ENCODE results near the gene GPRIN2. TPM values are rescaled to one million over a fixed set of nuclear protein-coding genes. Genes with fewer than 3 reads are reported as not detected.
"Not testable (repeated sequence)": the region's sequence is repeated elsewhere in the genome, so short reads cannot be mapped to it uniquely, and the experiment has no call there.

The GPRIN2 gene
- total RNA-seq, 6 experiments from 2014 or later: 0.19 to 0.84 (median 0.32) TPM

DNA sequence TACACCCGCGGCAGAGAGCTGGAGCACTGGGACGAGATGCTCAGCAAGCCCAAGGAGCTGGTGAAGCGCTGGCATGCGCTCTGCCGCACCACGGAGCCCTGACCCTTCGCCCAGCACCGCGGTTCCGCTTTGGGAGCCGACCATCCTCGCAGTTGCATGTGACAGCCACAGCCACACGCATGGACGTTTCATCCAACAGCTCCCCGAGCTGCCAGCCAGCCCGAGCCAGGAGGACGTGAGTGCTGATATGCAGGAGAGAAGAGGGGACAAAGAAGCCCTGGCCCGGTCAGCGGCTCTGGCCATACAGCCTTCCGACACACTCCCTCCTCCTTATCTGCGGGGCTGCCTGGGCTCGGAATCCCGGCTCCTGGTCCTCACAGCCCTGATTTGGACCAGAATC is 31.1 kb upstream of the GPRIN2 start:
- H3K4me3 ChIP-seq; intact Hi-C loops (cut with DNase I); H3K9me3 ChIP-seq; DNase-seq; H3K27ac ChIP-seq; H3K27me3 ChIP-seq; H3K4me1 ChIP-seq; ATAC-seq; H3K36me3 ChIP-seq: not testable (repeated sequence)
- WGBS (ENCODE audit: insufficient coverage, low coverage, low lambda C conversion rate, missing lambda C conversion rate): no CpG with 5 or more reads among the region's 24 CpGs

DNA sequence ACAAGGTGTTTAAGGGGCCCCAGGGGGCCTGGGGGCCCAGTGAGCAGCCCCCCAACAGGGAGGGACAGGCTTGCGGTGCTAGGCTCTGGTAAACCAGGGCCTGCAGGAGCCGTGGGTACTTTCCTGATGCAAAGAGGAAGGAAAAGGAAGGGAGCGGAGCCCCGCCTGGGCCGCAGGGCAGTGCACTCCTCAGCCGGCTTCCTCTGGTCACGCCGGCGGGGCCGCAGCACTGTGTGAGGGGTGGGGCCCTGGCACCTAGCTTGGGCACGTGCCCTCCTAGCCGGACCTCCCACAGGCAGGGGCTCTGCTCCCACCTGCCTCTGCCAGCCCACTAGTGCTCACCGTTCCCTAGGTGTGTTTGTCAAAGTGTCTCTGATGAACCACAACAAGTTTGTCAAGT is 28.8 kb upstream of the GPRIN2 start:
- no CpG with 5 or more reads among the region's 13 CpGs for WGBS (ENCODE audit: insufficient coverage, low coverage, low lambda C conversion rate, missing lambda C conversion rate)
- peak; percentile 38 to 57 (median 44) for ATAC-seq
- H3K4me3 ChIP-seq: not testable (repeated sequence)

DNA sequence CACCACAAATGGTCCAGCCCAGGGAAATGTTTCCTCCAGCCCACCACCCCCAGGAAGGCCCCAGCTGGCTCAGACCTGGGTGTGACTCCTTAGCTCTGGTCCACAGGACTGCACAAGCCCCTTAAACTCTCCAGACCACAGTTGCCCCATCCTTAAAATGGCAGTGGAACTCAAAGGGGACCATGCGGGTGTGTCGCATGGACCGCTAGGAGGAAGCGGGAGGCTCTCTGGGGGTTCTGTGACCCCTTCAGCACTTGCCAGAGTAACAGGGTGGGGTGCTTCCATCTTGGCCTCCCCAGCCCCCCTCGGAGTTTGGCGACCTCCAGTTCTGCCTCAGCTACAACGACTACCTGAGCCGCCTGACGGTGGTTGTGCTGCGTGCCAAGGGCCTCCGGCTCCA is 27.7 kb upstream of the GPRIN2 start:
- H3K9me3 ChIP-seq; ATAC-seq; H3K36me3 ChIP-seq; H3K4me3 ChIP-seq; intact Hi-C loops (cut with DNase I); H3K4me1 ChIP-seq; DNase-seq; H3K27ac ChIP-seq; H3K27me3 ChIP-seq: not testable (repeated sequence)
- WGBS (ENCODE audit: insufficient coverage, low coverage, low lambda C conversion rate, missing lambda C conversion rate): no CpG with 5 or more reads among the region's 11 CpGs

More for the DNA sequence above, 28.8 kb upstream of the GPRIN2 start:
- H3K27me3 ChIP-seq; H3K36me3 ChIP-seq; H3K9me3 ChIP-seq; H3K27ac ChIP-seq; H3K4me1 ChIP-seq; DNase-seq; intact Hi-C loops (cut with DNase I): not testable (repeated sequence)

DNA sequence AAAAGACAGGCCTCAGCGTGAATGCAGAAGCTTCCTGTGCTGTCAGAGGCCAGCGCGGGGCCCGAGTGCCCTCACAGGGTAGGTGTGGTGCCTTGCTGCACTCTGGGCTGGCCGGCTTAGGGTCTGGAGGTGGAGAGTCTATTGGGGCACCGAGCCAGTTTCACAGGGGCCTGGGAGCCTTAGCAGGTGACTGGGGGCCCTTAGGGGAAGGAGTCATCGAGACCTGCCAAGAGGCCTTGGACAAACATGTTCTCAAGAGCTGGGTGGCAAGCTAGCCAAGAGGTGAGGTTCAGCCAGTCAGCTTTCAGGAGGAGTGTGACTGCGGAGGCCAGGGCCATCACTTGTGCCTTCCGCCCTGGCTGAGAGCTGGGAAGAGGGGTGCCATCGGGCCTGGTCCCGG is 26.1 kb upstream of the GPRIN2 start:
- H3K27me3 ChIP-seq; DNase-seq; H3K4me3 ChIP-seq; H3K27ac ChIP-seq; ATAC-seq; H3K4me1 ChIP-seq; H3K9me3 ChIP-seq; H3K36me3 ChIP-seq; intact Hi-C loops (cut with DNase I): not testable (repeated sequence)
- WGBS (ENCODE audit: insufficient coverage, low coverage, low lambda C conversion rate, missing lambda C conversion rate): no CpG with 5 or more reads among the region's 11 CpGs

DNA sequence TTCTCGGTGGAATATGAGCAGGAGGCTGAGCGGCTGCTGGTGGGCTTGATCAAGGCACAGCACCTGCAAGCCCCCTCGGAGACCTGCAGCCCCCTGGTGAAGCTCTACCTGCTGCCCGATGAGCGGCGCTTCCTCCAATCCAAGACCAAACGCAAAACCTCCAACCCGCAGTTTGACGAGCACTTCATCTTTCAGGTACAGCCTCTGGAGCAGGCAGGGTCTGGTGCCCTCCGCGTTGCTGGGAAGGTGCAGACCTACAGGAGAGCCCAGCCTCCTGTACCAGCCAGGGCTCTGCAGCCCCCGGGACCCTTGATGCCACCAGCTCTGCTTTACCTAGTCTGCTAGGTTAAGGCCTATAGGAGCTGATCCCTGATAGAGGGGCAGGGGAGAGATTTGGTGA is 25.5 kb upstream of the GPRIN2 start:
- H3K9me3 ChIP-seq; H3K36me3 ChIP-seq; H3K27me3 ChIP-seq; H3K4me1 ChIP-seq; H3K4me3 ChIP-seq; DNase-seq; H3K27ac ChIP-seq; ATAC-seq; intact Hi-C loops (cut with DNase I): not testable (repeated sequence)
- WGBS (ENCODE audit: insufficient coverage, low coverage, low lambda C conversion rate, missing lambda C conversion rate): no CpG with 5 or more reads among the region's 12 CpGs

DNA sequence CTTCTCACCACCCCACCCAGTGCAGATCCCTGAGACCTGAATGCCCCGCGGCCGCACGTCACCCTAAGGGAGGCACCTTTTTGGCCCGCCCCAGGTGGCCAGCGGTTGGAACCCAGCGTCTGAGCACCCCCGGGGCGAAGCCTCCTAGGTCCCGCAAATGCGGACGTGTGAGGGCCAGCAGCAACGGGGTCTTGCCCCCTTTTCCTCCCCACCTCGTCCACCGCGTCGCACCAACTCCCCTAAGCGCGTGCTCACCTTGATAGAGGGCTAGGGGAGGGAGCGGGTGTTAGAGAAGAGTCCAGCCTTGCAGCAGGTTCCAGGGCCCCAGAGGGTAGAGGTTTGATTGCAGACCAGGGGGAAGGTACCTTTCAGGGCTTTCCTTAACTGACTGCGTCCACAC is 22.9 kb upstream of the GPRIN2 start:
- H3K27ac ChIP-seq; ATAC-seq; intact Hi-C loops (cut with DNase I); H3K9me3 ChIP-seq; H3K4me3 ChIP-seq; H3K27me3 ChIP-seq; DNase-seq; H3K36me3 ChIP-seq; H3K4me1 ChIP-seq: not testable (repeated sequence)
- no CpG with 5 or more reads among the region's 21 CpGs for WGBS (ENCODE audit: insufficient coverage, low coverage, low lambda C conversion rate, missing lambda C conversion rate)

DNA sequence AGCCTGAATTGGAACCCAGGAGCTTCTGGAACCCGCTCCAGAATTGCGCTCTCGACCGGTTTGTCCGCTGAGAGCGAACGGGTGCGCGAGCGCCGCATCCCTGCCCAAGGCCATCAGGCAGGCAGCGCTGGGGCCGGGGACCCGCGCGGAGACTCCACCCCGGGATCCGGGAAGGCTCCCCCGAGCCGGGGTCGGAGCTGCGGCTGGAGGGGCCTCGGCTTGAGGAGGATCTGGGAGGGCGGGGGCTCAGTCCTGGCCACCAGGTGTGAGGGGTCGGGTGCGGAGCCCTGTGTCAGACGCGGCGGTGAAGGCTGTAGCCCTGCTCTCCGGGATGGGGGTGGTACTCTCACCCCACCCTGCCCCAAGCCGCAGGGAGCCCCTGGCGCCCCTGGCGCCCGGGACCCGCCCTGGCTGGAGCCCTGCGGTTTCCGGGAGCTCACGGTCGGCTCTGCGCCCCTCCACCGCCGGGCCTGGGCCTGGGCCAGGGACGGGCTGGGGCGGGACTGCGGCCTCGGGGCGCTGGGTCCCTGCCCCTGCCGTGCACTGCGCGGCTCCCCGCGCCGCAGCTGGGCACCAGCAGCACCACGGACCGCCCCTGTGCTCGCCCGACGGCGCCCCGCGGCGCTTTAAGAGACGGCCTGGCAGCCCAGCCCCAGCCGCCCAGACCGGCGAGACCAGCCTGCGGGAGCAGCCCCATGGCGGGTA is 22.2 kb upstream of the GPRIN2 start, which contains the start of gene SYT15:
TSS of gene SYT15 (plus strand) at position 655 of the 705 bp plus-strand sequence. CDS start at position 696, 41 bp downstream.
- H3K9me3 ChIP-seq; H3K27me3 ChIP-seq; DNase-seq; H3K27ac ChIP-seq; intact Hi-C loops (cut with DNase I); H3K4me1 ChIP-seq; H3K36me3 ChIP-seq; H3K4me3 ChIP-seq: not testable (repeated sequence)
- ATAC-seq: peak; percentile 21 to 52 (median 42)
- WGBS (ENCODE audit: insufficient coverage, low coverage, low lambda C conversion rate, missing lambda C conversion rate): no CpG with 5 or more reads among the region's 68 CpGs

DNA sequence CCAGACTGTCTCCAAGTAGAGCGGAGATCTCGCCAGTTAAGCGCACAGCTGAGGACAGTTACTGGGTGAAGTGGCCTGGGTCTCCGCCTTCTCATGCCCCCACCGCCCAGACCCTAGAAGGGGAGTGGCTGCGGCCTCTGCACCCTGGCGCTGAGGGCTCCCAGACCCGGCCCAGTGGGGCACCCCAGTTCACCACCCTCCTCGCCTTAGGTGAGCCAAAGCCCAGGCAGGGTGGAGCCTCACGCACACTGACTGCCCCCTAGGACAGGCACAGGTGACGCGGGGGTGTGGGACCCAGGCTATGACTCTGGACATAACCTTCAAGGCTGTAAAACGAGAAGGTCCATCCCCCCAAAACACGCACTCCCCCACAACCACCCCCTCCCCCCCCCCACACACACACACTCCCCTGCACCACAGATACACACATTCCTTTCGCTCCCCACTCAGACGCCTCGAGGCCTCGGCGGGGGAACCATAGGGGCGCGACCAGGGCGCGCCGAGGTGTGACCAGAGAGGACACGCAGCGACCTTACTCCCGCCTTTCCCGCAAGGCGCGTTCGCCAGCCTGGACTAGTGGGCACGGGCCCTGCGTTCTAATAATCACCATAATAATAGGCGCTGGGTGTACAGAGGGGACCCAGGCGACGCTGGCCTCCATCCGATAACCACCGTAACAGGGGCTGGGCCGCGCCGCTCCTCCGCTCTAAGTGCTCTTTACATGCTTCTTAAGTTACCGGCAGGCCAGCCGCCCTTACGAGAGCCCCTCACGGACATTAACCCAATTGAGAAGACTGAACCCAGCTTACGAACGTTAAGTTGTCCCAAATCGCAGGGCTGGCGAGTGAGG is 21.4 kb upstream of the GPRIN2 start:
- H3K27me3 ChIP-seq; H3K27ac ChIP-seq; H3K4me3 ChIP-seq; H3K4me1 ChIP-seq; ATAC-seq; intact Hi-C loops (cut with DNase I); H3K36me3 ChIP-seq; H3K9me3 ChIP-seq: not testable (repeated sequence)
- 44% methylated on average over 9 of the region's 50 CpGs for WGBS (ENCODE audit: insufficient coverage, low coverage, low lambda C conversion rate, missing lambda C conversion rate)
- peak in 1 of 3 donors; percentile 31 for DNase-seq

DNA sequence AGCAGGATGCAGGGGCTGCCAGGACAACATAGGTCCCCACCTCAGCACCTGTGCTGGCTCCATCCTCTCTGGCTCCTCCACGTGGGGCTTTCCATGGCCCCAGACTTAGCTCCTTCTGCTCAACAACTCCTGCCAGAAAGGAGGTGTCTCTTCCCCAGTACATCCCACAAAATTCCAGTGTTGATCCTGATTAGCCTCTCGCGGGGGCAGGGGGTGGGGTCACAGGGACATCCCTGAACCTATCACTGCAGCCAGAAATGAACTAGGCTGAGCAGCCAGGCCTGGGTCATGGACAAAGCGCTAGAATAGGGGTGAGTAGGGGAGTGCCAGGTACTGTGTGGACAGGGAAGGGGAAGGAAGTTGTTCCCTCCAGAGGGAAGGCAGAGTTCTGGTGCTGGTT is 17.4 kb upstream of the GPRIN2 start:
- DNase-seq; H3K36me3 ChIP-seq; H3K4me3 ChIP-seq; intact Hi-C loops (cut with DNase I); H3K9me3 ChIP-seq; H3K27me3 ChIP-seq; ATAC-seq; H3K27ac ChIP-seq; H3K4me1 ChIP-seq: not testable (repeated sequence)
- 40% methylated on average over 1 of the region's 4 CpGs for WGBS (ENCODE audit: insufficient coverage, low coverage, low lambda C conversion rate, missing lambda C conversion rate)

DNA sequence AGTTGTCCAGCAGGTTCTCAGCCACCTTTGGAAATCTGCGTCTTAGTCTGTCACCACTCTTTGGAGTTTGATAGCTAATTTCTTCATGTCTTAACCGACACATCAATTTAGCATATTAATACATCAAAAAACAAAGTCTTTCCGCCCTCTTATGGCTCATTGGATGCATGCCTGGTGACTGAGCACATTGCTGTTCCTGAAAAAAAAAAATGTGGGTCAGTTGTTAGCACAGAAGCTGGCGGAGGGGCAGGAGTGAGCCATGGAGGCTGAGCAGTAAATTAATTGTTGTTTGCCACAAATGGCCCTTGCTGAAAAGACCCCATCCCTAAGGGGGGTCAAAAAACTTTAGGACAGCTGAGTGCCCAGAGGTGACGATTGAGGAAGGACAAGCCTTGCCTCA is 16.9 kb upstream of the GPRIN2 start:
- H3K27me3 ChIP-seq; ATAC-seq; intact Hi-C loops (cut with DNase I); H3K4me1 ChIP-seq; H3K36me3 ChIP-seq; H3K4me3 ChIP-seq; H3K9me3 ChIP-seq; H3K27ac ChIP-seq: not testable (repeated sequence)
- WGBS (ENCODE audit: insufficient coverage, low coverage, low lambda C conversion rate, missing lambda C conversion rate): 37% methylated on average over 2 of the region's 5 CpGs
- peak in 1 of 3 donors; percentile 10 for DNase-seq

DNA sequence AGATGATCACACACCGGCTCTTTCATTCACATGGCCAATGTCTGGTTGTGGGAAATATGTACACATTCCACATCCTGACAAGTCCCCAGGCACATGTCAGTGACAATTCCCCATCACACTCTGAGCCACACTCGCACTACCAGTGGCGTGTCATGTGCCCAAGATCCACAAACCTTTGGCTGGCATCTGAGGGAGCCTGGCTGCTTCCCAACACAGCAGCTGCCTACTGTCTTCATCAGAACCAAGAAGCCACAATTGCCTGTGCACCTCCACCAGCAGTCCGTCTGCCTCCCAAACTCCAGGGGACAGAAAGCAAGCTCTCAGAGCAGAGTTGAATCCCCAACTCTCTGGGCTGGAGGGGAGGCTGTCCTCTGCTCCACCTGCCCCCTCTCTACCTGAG is 16.3 kb upstream of the GPRIN2 start:
- H3K36me3 ChIP-seq; H3K27me3 ChIP-seq; H3K27ac ChIP-seq; intact Hi-C loops (cut with DNase I); H3K4me1 ChIP-seq; H3K9me3 ChIP-seq; H3K4me3 ChIP-seq: not testable (repeated sequence)
- DNase-seq: peak in 2 of 3 donors; percentile 13 to 50
- peak in 1 of 4 donors; percentile 57 for ATAC-seq
- WGBS (ENCODE audit: insufficient coverage, low coverage, low lambda C conversion rate, missing lambda C conversion rate): 0% methylated on average over 1 of the region's 4 CpGs
